A549 treated with DMSO at 1 μM for 4 hours (cell line): ENCODE data around the gene THUMPD2. TPM values are rescaled to one million over a fixed set of nuclear protein-coding genes. Genes with fewer than 3 reads are reported as not detected.

Experiments used
- total RNA-seq: library from RNA; stranded (reverse); fragments of 200-300 nt; extraction: Qiagen RNA extraction; gene quantifications from 5 replicates; pipeline ENCODE4 v1.2.3, GENCODE V29; 2022; ENCODE audit warnings: low read depth

The THUMPD2 gene, protein sequence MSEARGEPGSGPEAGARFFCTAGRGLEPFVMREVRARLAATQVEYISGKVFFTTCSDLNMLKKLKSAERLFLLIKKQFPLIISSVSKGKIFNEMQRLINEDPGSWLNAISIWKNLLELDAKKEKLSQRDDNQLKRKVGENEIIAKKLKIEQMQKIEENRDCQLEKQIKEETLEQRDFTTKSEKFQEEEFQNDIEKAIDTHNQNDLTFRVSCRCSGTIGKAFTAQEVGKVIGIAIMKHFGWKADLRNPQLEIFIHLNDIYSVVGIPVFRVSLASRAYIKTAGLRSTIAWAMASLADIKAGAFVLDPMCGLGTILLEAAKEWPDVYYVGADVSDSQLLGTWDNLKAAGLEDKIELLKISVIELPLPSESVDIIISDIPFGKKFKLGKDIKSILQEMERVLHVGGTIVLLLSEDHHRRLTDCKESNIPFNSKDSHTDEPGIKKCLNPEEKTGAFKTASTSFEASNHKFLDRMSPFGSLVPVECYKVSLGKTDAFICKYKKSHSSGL
- total RNA-seq, result 13.0 to 16.9 TPM (median 15.6 TPM) in 5 replicates

DNA sequence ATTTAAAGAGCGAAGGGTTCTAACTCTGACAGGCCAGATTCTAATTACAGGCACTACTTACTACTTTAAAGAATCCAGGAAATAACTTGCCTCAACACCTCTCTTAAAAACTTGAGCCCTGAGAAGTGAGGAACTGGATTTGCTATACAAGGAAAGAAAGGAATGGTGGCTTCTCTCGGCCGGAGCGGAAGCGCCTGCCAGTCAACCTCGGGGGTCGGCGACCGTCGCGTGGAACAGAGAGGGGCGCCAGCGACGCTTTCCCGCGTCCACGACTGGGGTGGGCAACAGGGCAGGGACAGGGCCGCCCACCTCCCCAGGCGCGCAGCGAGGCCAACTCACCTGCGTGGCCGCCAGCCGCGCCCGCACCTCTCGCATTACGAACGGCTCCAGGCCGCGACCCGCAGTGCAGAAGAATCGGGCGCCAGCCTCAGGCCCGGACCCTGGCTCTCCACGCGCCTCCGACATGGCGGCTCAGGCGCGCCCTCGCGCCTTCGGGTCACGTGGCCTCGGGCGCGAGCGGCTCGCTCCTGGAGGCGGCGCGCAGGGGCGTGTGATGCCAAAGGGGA lies at the start of gene THUMPD2:
TSS of gene THUMPD2 (minus strand) at position 484 of the 566 bp plus-strand sequence. CDS start at position 465, 19 bp downstream.

Other genes with a start within 250 kb of the THUMPD2 start
- gene TMEM178A, start 113.3 kb downstream of the THUMPD2 start, total RNA-seq, result 0.10 to 0.17 TPM (median 0.15 TPM) in 4 of 5 replicates, not detected in the other